CD4-positive, alpha-beta T cell treated with Interleukin-4 for 1 hour (primary cell): Measurements from ENCODE around the gene MLPH.

Source experiments
- DNase-seq, 2 donors: peaks; one replicate each; pipeline ENCODE4 v3.0.0-alpha.2; 2020 to 2022

MLPH gene

GRCh38 chr2:237480988-237481525 lies 6.0 kb upstream of the MLPH start:
- DNase-seq = no peak

DNA sequence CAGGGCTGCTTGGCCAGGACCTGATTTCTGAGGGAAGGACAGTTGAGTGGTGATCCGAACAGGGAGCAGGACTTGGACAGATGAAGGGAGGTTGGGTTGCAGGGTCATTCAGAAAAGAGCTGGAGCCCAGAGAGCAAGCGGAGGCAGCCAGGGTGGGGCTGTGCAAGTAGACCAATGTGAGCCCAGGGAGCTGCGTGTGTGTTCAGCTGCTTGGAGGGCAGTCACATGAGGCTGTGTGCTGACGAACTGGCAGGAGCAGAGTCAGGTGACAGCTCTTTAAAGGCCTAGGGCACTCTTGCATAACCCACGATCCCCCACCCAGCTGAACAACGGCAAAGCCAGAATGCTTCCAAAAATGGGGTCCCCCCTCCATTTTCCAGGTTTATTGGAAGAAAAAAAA lies 4.6 kb upstream of the MLPH start:
- no peak for DNase-seq

DNA sequence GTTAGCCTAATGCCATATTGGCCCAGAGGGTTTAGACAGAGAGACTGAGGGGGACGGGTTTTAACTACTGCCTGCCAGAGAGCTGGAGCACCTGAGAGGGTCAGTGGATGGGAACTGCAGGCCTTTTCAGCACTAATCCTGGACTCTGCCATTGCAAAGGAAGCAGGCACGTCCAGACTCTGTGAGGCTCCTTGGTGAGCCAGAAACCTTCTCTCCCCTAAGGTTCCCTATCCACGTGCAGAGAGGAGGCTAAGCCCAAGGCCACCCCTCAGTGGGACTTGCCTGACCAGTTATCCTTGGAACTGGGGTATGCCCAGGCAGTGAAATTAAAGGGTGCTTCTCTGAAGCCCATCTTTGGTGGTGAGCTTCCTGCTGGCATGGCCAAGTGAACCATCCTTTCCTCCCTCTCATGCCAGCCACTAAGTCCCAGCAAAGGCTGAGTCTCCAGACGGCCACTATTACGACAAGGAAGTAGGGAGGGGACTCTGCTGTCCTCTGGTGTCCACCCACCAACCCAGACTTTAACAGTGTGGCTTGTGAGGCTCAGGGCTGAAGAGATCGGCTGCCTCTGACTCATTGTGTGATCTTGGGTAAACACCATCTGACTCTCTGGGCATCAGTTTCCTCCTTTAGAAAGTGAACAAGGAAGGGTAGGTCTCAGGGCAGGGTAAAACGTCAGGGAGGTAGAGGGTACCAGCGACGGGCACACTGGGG lies 3.9 kb upstream of the MLPH start:
- no peak for DNase-seq

- no peak for DNase-seq
Observed at GRCh38 chr2:237485304-237485703, 1.7 kb upstream of the MLPH start.

DNA sequence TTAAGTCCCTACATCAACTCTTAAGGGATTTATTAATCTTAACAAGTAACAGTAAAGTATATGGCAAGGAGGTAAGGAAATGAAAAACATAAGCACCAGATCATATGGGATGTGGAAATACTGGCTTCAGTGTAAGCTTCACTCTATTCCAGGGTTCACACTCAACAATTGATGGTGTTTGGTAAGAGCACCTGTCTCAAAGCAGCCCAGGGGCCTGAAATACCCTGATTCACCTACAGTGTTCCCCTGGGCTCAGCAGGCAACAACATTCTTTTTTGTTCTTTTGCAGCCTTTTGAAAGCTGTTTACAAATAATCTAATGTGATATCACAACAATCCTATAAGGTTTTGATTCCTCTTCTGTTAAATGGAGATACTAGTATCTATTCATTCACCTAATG lies 1.2 kb upstream of the MLPH start:
- DNase-seq = no peak

- DNase-seq = no peak
Observed at GRCh38 chr2:237486334-237486818, 675 bp upstream of the MLPH start.

DNA sequence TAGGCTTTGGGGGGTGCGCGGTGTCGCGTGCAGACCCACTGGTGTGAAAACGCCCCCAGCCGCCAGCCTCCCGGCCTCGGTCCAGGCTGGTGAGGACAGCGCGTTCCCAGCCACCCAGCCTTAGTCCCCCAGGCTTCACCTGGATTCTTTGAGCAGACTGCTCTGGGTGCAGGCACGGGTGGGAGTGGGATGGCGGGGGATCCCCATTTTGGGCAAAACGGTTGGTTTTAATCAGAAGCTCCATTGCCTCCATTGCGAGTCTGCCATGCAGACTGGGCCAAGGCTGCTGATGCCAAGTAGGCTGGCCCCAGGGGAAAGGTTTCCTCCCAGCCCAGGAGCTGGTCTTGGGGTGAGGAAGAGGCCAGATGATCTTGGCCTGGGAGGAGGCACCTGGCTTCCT lies 445 bp downstream of the MLPH start:
- DNase-seq = no peak

- no peak for DNase-seq
Observed at GRCh38 chr2:237488295-237488694, 1.2 kb downstream of the MLPH start.

- DNase-seq = no peak
Observed at GRCh38 chr2:237488901-237489860, 2.1 kb downstream of the MLPH start.

DNA sequence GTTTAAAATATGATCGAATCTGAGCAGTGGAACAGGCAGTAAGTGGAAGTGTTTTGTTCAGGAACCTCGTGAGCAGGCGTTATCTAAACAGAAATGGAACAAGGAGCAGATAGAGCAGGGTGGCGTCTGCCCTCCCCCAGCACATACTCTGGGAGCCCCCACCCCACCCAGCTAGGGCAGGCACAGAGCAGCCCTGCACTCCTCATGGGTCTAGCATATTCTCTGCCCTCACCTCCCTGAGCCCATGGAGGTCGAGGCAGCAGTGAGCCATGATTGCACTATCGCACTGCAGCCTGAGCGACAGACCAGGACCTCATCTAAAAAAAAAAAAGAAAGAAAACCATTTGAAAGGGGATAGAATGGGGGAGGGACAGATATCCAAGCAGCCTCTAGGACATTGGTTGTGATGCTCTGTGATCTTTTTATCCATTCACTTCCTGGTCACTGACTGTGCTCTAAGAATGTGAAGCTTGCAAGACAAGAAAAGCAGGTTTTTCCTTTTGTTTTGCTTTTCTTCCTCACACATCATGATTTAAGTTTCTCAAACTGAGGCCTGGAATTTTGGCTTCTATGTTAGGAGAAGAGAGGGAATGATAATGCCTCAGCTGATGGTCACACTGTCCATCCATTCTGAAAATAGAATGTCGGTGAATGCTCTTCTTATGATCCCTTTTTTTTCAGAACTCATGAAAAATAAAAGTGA lies 3.1 kb downstream of the MLPH start:
- DNase-seq = no peak

DNA sequence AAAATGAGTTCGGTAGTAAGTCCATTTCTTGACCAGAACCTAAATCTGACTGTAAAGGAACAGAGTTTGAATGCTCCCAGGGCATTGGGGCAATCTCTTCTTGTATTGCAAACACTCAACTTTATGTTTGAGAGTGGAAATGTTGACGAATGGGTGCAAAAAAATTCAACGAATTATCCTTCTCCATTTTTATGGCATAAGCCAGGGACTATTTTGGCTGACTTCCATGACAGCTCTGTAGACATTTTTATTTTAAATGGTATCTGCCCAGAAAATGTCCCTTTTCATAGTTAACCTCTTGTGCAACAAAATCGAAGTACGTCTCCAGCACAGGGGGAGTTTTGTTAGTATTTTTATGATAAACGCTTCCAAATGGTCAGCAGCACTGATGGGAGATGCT lies 3.7 kb downstream of the MLPH start:
- no peak for DNase-seq

DNA sequence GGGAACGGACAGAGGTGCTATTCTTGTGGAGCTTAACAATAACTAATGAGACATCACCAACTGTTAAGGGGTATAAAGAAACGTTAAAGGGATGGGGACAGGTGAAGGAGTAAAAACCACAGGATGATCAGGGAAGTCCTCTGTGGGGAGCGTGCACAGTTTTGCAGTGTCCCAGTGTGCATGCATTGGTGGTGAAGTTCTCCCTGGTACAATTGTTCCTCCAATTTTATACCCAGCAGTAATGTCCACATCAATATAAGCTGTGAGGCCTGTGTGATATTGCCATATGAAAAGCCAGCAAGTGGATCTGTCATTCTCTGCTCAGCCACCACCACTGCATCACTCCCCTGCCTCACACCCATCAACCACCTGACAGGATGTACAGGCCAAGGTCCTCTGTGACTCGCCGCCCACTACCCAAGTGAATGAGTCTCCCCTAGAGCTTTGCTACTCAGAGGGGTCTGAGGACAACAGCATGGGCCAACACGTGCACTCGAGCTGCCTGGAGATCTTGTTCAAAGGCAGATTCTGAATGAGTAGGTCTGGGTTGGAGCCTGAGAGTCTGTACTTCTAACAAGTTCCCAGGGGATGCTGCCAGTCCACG lies 4.6 kb downstream of the MLPH start:
- DNase-seq = no peak

GRCh38 chr2:237492137-237492890 lies 5.3 kb downstream of the MLPH start:
- no peak for DNase-seq

GRCh38 chr2:237494066-237494465 lies 7.0 kb downstream of the MLPH start:
- no peak for DNase-seq

GRCh38 chr2:237495521-237496117 lies 8.6 kb downstream of the MLPH start:
- no peak for DNase-seq

DNA sequence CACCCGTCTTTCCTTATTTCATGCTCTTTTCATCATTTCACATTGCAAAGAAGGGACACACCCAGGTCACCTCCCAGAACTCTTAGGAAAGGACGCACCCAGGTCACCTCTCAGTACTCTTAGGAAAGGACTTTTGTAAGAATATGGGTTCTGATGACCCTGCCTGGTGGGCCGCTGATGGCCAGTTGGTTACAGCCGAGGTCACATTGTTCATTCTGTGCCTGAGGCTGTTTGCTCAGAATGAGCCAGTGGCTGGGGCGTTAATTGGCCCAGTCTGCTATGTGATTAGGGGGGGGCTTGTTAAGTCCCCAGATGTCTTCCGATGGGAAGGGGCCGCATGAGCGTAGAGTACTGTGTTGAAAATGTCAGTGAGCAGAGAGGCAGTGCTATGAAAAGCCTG lies 9.4 kb downstream of the MLPH start:
- no peak for DNase-seq

- DNase-seq = no peak
Observed at GRCh38 chr2:237497009-237497837, 10.2 kb downstream of the MLPH start.

- DNase-seq = no peak
Observed at GRCh38 chr2:237497838-237498186, 10.8 kb downstream of the MLPH start.

- DNase-seq = no peak
Observed at GRCh38 chr2:237498341-237498740, 11.3 kb downstream of the MLPH start.

DNA sequence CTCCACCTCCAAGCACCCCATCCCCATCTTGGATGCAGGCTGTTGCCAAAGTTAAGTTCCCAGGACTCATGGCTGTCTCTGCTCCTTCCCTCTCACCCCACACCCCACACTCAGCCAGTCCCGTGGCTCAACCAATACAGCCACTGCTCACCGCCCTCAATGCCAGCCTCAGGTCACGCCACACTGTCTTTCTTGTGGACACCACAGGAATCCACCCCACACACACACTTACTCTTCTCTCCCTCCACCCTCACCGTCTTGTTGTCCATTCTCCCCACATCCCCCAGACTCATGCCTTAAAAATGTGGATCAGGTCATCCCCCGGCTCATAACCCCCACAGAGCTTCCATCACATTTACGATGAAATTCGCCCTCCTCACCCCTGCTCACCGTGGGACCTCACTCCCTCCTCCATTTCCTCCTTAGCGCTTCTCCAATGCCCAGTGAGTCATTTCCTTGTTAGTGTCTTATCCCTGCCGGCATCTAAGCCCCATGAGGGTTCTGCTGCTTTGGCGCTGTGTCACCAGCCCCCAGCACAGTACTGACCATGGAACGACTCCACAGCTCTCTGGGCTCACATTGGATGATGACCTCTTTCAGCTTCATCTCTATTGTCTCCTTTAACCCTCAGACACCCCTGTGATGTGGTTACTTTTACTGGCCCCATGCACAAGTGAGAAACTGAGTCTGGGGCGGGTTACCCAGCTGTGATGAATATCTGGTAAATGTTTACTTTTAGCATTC lies 13.8 kb downstream of the MLPH start:
- DNase-seq = no peak
